OCI-LY1 (cell line): ENCODE measurements around the gene C11orf91.

Experiments used
- H2AFZ ChIP-seq: fragments of 200-600 bp; sonication (generic), shearing (Covaris generic); 2 replicates; pipeline ENCODE4 v1.6.0; 2014; ENCODE audit warnings: antibody characterized with exemption, mild to moderate bottlenecking, low read length
- H3F3A ChIP-seq: fragments of 200-600 bp; sonication (generic), shearing (Covaris generic); 2 replicates; pipeline ENCODE4 v1.6.0; 2014; ENCODE audit warnings: mild to moderate bottlenecking, antibody characterized with exemption, low read length, moderate library complexity; ENCODE audit not compliant: insufficient read depth
- H3K27ac ChIP-seq: fragments of 200-600 bp; sonication (generic); 2 replicates; pipeline ENCODE4 v1.5.1; 2014; ENCODE audit warnings: low read length, mixed run types, mild to moderate bottlenecking, low read depth; ENCODE audit not compliant: poor library complexity, severe bottlenecking
- H3K27me3 ChIP-seq: fragments of 200-600 bp; sonication (generic); 2 replicates; pipeline ENCODE4 v1.6.0; 2014; ENCODE audit warnings: antibody characterized with exemption, mild to moderate bottlenecking, low read length, moderate library complexity; ENCODE audit not compliant: insufficient read depth
- H3K36me3 ChIP-seq: fragments of 200-600 bp; sonication (generic); 2 replicates; pipeline ENCODE4 v1.6.1; 2014; ENCODE audit warnings: mild to moderate bottlenecking, antibody characterized with exemption, low read length, moderate library complexity, mixed read lengths; ENCODE audit not compliant: insufficient read depth
- H3K4me1 ChIP-seq: fragments of 200-600 bp; sonication (generic); 2 replicates; pipeline ENCODE4 v1.5.1; 2014; ENCODE audit warnings: mild to moderate bottlenecking, low read length, moderate library complexity; ENCODE audit not compliant: insufficient read depth, severe bottlenecking
- H3K4me2 ChIP-seq: fragments of 200-600 bp; sonication (generic), shearing (Covaris generic); 2 replicates; pipeline ENCODE4 v1.6.1; 2014; ENCODE audit warnings: low read length
- H3K4me3 ChIP-seq: fragments of 200-600 bp; sonication (generic); 2 replicates; pipeline ENCODE4 v1.5.1; 2014; ENCODE audit warnings: low read length, low read depth, mild to moderate bottlenecking, mixed read lengths; ENCODE audit not compliant: poor library complexity, severe bottlenecking
- H3K79me2 ChIP-seq: fragments of 200-600 bp; shearing (Covaris generic); 2 replicates; pipeline ENCODE4 v1.6.1; 2016; ENCODE audit warnings: mixed run types, low read length, mixed read lengths; ENCODE audit not compliant: insufficient read depth
- H3K9ac ChIP-seq: fragments of 200-600 bp; sonication (generic), shearing (Covaris generic); 2 replicates; pipeline ENCODE4 v1.6.1; 2014; ENCODE audit warnings: mild to moderate bottlenecking, low read length, mixed read lengths
- H3K9me2 ChIP-seq: fragments of 200-600 bp; sonication (generic), shearing (Covaris generic); 2 replicates; pipeline ENCODE4 v1.6.1; 2014; ENCODE audit warnings: low read depth, mild to moderate bottlenecking, low read length, mixed read lengths
- H3K9me3 ChIP-seq: fragments of 200-600 bp; shearing (Covaris generic); 2 replicates; pipeline ENCODE4 v1.6.1; 2014; ENCODE audit warnings: low read length, mixed read lengths
- H4K20me1 ChIP-seq: fragments of 200-600 bp; sonication (generic), shearing (Covaris generic); 2 replicates; pipeline ENCODE4 v1.6.0; 2016; ENCODE audit warnings: mild to moderate bottlenecking, low read length; ENCODE audit not compliant: insufficient read depth
- CTCF ChIP-seq: fragments of 200-600 bp; sonication (generic), shearing (Covaris generic); IDR thresholded peaks from 2 replicates; pipeline ENCODE4 v1.5.1; 2017; ENCODE audit warnings: mild to moderate bottlenecking, antibody characterized with exemption, low read length, moderate library complexity, mixed read lengths
- EZH2 ChIP-seq: fragments of 200-600 bp; sonication (generic), shearing (Covaris generic); IDR thresholded peaks from 2 replicates; pipeline ENCODE4 v1.8.0; 2017; ENCODE audit warnings: borderline replicate concordance, mixed run types, mild to moderate bottlenecking, antibody characterized with exemption, low read length, moderate library complexity, mixed read lengths

C11orf91 gene

GRCh38 chr11:33725496-33725895, 24.9 kb upstream of the C11orf91 start:
- no peak overlapping the region for H3K27ac ChIP-seq
- H3K36me3 ChIP-seq = peaks cover 8% of the 10 kb centered on the region; the same call in 1 of the 2 replicates
- H3K4me1 ChIP-seq = peaks cover 7% of the 10 kb centered on the region
- no peaks in the 10 kb centered on the region for H3K27me3 ChIP-seq
- no peaks in the 10 kb centered on the region for H3K9me3 ChIP-seq
- no peak overlapping the region for H3K4me3 ChIP-seq
- no peak for TF ChIP-seq EZH2
- no peak for TF ChIP-seq CTCF
- no peak overlapping the region for H3K4me2 ChIP-seq
- peaks cover 2% of the 10 kb centered on the region; the same call in 1 of the 2 replicates for H3K79me2 ChIP-seq
- no peak overlapping the region for H3K9ac ChIP-seq
- no peaks in the 10 kb centered on the region for H3K9me2 ChIP-seq
- no peak overlapping the region for H2AFZ ChIP-seq
- no peaks in the 10 kb centered on the region for H4K20me1 ChIP-seq
- H3F3A ChIP-seq = no peaks in the 10 kb centered on the region

GRCh38 chr11:33724644-33725035, 24.0 kb upstream of the C11orf91 start:
- Histone ChIP-seq H3K4me3 (no peak overlapping the region), H3K9ac (no peak overlapping the region), H2AFZ (no peak overlapping the region), H3K79me2 (no peaks in the 10 kb centered on the region), H4K20me1 (no peaks in the 10 kb centered on the region), H3K9me2 (no peaks in the 10 kb centered on the region), H3K4me1 (peaks cover 7% of the 10 kb centered on the region), H3K27ac (no peak overlapping the region), H3K36me3 (peaks cover 10% of the 10 kb centered on the region), H3K27me3 (no peaks in the 10 kb centered on the region), H3K4me2 (no peak overlapping the region), H3F3A (no peaks in the 10 kb centered on the region), H3K9me3 (no peaks in the 10 kb centered on the region)
- TF ChIP-seq CTCF (no peak), EZH2 (no peak)

- Histone ChIP-seq H3K9me3 (no peaks in the 10 kb centered on the region), H3K4me3 (no peak overlapping the region), H3K4me1 (peaks cover 7% of the 10 kb centered on the region), H3K9me2 (no peaks in the 10 kb centered on the region), H3K9ac (no peak overlapping the region), H3K79me2 (no peaks in the 10 kb centered on the region), H2AFZ (no peak overlapping the region), H3K4me2 (no peak overlapping the region), H4K20me1 (no peaks in the 10 kb centered on the region), H3K27ac (no peak overlapping the region), H3K27me3 (no peaks in the 10 kb centered on the region), H3K36me3 (peaks cover 13% of the 10 kb centered on the region; the same call in 1 of the 2 replicates), H3F3A (no peaks in the 10 kb centered on the region)
- TF ChIP-seq CTCF = no peak
- TF ChIP-seq EZH2 = no peak
Observed at GRCh38 chr11:33723238-33723881, 22.7 kb upstream of the C11orf91 start.
